KOPT-K1 (cell line): ENCODE results near the gene PRKACG.
"Not testable (repeated sequence)": the region's sequence is repeated elsewhere in the genome, so short reads cannot be mapped to it uniquely, and the experiment has no call there.

Source experiments
- H3K27ac ChIP-seq: fragments of 200-600 bp; sonication (generic); 2 replicates; pipeline ENCODE4 v1.5.1; 2016; ENCODE audit warnings: antibody characterized with exemption, mild to moderate bottlenecking, low read depth, low read length; ENCODE audit not compliant: poor library complexity, severe bottlenecking
- H3K36me3 ChIP-seq: fragments of 200-600 bp; sonication (generic); 2 replicates; pipeline ENCODE4 v1.5.1; 2017; ENCODE audit warnings: antibody characterized with exemption, mild to moderate bottlenecking, low read length, moderate library complexity; ENCODE audit not compliant: insufficient read depth
- H3K9me3 ChIP-seq: fragments of 200-600 bp; sonication (generic); 2 replicates; pipeline ENCODE4 v1.5.1; 2017; ENCODE audit warnings: antibody characterized with exemption, low read length, mild to moderate bottlenecking; ENCODE audit not compliant: insufficient read depth, poor library complexity, severe bottlenecking

The PRKACG gene

GRCh38 chr9:69009708-69010107 is 4.2 kb downstream of the PRKACG start:
- Histone ChIP-seq H3K9me3 (no peaks in the 10 kb centered on the region), H3K27ac (no peak overlapping the region), H3K36me3 (no peaks in the 10 kb centered on the region)

GRCh38 chr9:69004836-69005235 is 9.1 kb downstream of the PRKACG start:
- no peaks in the 10 kb centered on the region for H3K9me3 ChIP-seq
- no peak overlapping the region for H3K27ac ChIP-seq

DNA sequence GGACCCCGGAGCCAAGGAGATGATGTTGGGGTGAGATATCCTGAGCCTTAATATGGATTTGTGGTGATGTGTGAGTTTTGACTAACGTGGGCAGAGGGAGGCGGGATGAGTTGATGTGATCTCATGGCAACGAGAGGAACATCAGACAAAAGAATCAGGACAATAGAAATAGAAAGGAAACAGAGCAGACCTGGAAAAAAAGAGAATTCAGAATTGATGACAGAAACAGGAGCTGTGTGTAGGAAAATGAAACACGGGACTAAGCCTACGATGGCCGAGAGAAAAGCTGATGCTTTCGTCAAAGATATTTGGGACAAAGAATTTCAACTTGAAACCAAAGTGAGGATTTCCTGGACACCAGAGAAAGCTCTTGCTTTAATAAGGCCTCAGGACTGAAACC is 10.9 kb downstream of the PRKACG start:
- Histone ChIP-seq H3K27ac (no peak overlapping the region), H3K9me3 (no peaks in the 10 kb centered on the region)

More at GRCh38 chr9:69004836-69005235, 9.1 kb downstream of the PRKACG start:
- no peaks in the 10 kb centered on the region for H3K36me3 ChIP-seq

GRCh38 chr9:69001921-69002320 is 12.0 kb downstream of the PRKACG start:
- Histone ChIP-seq H3K27ac (no peak overlapping the region), H3K36me3 (no peaks in the 10 kb centered on the region), H3K9me3 (no peaks in the 10 kb centered on the region)

More for the DNA sequence above, 10.9 kb downstream of the PRKACG start:
- no peaks in the 10 kb centered on the region for H3K36me3 ChIP-seq

GRCh38 chr9:68999393-69000105 is 14.4 kb downstream of the PRKACG start:
- no peaks in the 10 kb centered on the region for H3K36me3 ChIP-seq
- no peak overlapping the region for H3K27ac ChIP-seq
- no peaks in the 10 kb centered on the region for H3K9me3 ChIP-seq

DNA sequence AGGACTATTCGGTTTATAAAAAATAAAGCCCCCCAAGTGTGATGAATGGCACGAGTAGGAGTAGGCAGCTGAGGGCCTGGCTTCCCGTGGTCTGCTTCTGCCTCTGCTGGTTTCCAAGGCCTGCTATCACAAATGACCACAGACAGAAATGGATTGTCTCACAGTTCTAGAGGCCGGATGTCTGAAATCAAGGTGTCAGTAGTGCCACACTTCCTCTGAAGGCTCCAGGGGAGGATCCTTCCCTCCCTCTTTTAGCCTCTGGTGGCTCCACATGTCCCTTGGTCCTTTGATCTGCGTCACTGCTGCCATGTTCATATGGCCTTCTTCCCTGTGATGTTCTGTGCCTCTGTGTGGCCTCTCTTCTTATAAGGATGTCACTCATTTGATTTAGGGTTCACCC is 15.1 kb downstream of the PRKACG start:
- no peak overlapping the region for H3K27ac ChIP-seq

GRCh38 chr9:68998385-68998784 is 15.5 kb downstream of the PRKACG start:
- Histone ChIP-seq H3K27ac (no peak overlapping the region), H3K9me3 (no peaks in the 10 kb centered on the region), H3K36me3 (no peaks in the 10 kb centered on the region)

More for the DNA sequence above, 15.1 kb downstream of the PRKACG start:
- Histone ChIP-seq H3K9me3 (no peaks in the 10 kb centered on the region), H3K36me3 (no peaks in the 10 kb centered on the region)

- Histone ChIP-seq H3K9me3 (no peaks in the 10 kb centered on the region), H3K36me3 (no peaks in the 10 kb centered on the region)
Measured at GRCh38 chr9:68997666-68998065, 16.2 kb downstream of the PRKACG start.

DNA sequence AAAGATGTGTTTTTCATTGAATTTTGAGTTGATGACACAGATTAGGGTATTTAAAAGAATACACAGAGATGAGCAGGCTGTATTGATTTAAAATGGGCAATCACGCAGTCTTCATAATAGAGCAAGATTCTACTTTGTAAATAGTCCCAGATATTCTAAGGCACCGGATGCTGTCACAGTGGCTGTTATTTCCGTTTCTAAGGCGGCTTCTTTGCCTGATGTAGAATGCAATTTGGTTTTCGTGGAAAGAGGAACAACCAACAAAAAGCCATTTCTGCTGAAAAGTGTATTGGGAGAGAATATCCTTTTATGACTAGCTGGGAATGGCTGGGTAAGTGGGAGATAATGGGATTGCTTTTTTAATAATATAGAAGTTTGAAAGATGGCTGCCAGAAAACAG is 17.5 kb downstream of the PRKACG start:
- no peaks in the 10 kb centered on the region for H3K9me3 ChIP-seq
- H3K27ac ChIP-seq, result no peak overlapping the region
- no peaks in the 10 kb centered on the region for H3K36me3 ChIP-seq

More at GRCh38 chr9:68997666-68998065, 16.2 kb downstream of the PRKACG start:
- H3K27ac ChIP-seq, result no peak overlapping the region

GRCh38 chr9:68995776-68996175 is 18.1 kb downstream of the PRKACG start:
- Histone ChIP-seq H3K27ac (no peak overlapping the region), H3K36me3 (no peaks in the 10 kb centered on the region), H3K9me3 (no peaks in the 10 kb centered on the region)

DNA sequence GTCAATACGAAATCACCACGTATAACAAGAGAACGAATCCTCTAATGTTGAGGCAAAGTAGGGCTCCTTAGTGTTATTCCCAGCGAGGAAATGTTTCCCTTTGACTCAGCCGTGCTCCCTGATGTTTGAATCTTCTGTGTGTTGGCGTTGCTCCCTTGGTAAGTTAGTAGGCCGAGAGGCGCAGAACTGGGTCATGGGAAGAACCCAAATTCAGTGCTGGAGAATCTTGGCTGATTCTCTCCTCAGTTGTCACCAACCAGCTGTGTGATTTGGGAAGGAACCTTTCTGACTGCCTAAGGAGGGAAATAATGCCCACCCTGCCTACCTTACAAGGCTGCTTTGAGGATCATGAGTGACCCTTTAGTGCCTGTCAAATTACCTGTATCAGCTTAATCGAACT is 22.5 kb downstream of the PRKACG start:
- Histone ChIP-seq H3K27ac (no peak overlapping the region), H3K36me3 (no peaks in the 10 kb centered on the region), H3K9me3 (no peaks in the 10 kb centered on the region)

DNA sequence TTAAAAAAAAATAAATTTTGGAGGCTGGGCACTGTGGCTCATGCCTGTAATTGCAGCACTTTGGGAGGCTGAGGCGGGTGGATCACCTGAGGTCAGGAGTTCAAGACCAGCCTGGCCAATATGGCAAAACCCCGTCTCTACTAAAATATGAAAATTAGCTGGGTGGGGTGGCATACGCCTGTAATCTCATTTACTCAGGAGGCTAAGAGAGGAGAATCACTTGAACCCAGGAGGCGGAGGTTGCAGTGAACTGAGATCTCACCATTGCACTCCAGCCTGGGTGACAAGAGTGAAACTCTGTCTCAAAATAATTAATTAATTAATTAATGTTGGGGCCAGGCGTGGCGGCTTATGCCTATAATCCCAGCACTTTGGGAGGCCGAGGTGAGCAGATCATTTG is 27.0 kb downstream of the PRKACG start:
- H3K9me3 ChIP-seq, result not testable (repeated sequence)

GRCh38 chr9:68983522-68984424 is 30.1 kb downstream of the PRKACG start:
- H3K27ac ChIP-seq, result no peak overlapping the region
- no peaks in the 10 kb centered on the region for H3K36me3 ChIP-seq

More for the DNA sequence above, 27.0 kb downstream of the PRKACG start:
- H3K36me3 ChIP-seq, H3K27ac ChIP-seq: not testable (repeated sequence)

GRCh38 chr9:68983008-68983411 is 30.9 kb downstream of the PRKACG start:
- H3K27ac ChIP-seq, result no peak overlapping the region
- H3K36me3 ChIP-seq, result no peaks in the 10 kb centered on the region
- no peaks in the 10 kb centered on the region for H3K9me3 ChIP-seq

More at GRCh38 chr9:68983522-68984424, 30.1 kb downstream of the PRKACG start:
- no peaks in the 10 kb centered on the region for H3K9me3 ChIP-seq

DNA sequence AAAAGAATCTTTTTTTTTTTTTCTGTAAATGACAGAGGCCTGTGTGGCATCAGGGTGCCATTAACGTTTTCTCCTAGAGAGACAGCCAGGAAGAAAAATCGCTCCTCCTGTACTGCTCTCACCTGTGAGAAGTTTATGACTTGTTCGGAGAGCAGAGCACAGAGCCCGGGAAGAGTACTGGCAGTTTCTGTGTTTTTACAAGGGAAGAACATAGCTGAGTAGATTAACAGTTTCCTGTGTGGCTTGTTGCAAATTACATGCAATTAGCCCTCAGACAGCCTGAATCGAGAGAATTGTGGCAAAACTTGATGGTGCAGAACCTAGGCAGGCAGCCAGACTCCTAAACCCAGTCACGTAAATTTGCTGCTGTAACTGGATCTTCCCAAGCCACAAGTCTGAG is 32.1 kb downstream of the PRKACG start:
- H3K9me3 ChIP-seq, result no peaks in the 10 kb centered on the region
- no peak overlapping the region for H3K27ac ChIP-seq
- H3K36me3 ChIP-seq, result no peaks in the 10 kb centered on the region
